ENCODE results near the gene USP32. TPM values are rescaled to one million over a fixed set of nuclear protein-coding genes. Genes with fewer than 3 reads are reported as not detected.

USP32 gene
- total RNA-seq, 4 donors from 2014 or later: 56.3 to 72.0 (median 60.9) TPM

- no peak overlapping the region for H3K4me3 ChIP-seq (ENCODE audit: low read depth, poor library complexity, severe bottlenecking)
- 91 to 94% methylated on average over 3 of the region's 3 CpGs for WGBS, 2 donors
- intact Hi-C loops (cut with DNase I; ENCODE audit: low total_unique reads): no loop called here
- TF ChIP-seq POLR2A (IDR thresholded peaks at IDR 0.05) (no peak), CTCF (IDR thresholded peaks at IDR 0.05) (no peak)
- no peak for DNase-seq (ENCODE audit: low spot score in 2 of 2)
Measured at GRCh38 chr17:60258313-60258712, 133.6 kb downstream of the USP32 start.

GRCh38 chr17:60256174-60256573 lies 135.8 kb downstream of the USP32 start:
- no peak overlapping the region for H3K4me3 ChIP-seq (ENCODE audit: low read depth, poor library complexity, severe bottlenecking)
- no peak for DNase-seq (ENCODE audit: low spot score in 2 of 2)
- intact Hi-C loops (cut with DNase I; ENCODE audit: low total_unique reads): no loop called here
- TF ChIP-seq POLR2A (IDR thresholded peaks at IDR 0.05): no peak
- no peak for TF ChIP-seq CTCF (IDR thresholded peaks at IDR 0.05)

GRCh38 chr17:60253048-60253447 lies 138.9 kb downstream of the USP32 start:
- no peak for TF ChIP-seq CTCF (IDR thresholded peaks at IDR 0.05)
- TF ChIP-seq POLR2A (IDR thresholded peaks at IDR 0.05): no peak
- no peak for DNase-seq (ENCODE audit: low spot score in 2 of 2)
- 89 to 91% methylated on average over 2 of the region's 2 CpGs for WGBS, 2 donors
- no peak overlapping the region for H3K4me3 ChIP-seq (ENCODE audit: low read depth, poor library complexity, severe bottlenecking)
- intact Hi-C loops (cut with DNase I; ENCODE audit: low total_unique reads): no loop called here

GRCh38 chr17:60252459-60252858 lies 139.5 kb downstream of the USP32 start:
- 91% methylated on average over 1 of the region's 1 CpG for WGBS, 2 donors
- no peak overlapping the region for H3K4me3 ChIP-seq (ENCODE audit: low read depth, poor library complexity, severe bottlenecking)
- no peak for DNase-seq (ENCODE audit: low spot score in 2 of 2)
- intact Hi-C loops (cut with DNase I; ENCODE audit: low total_unique reads): no loop called here
- TF ChIP-seq POLR2A (IDR thresholded peaks at IDR 0.05) (no peak), CTCF (IDR thresholded peaks at IDR 0.05) (no peak)

- H3K4me3 ChIP-seq (ENCODE audit: low read depth, poor library complexity, severe bottlenecking): no peak overlapping the region
- no peak for DNase-seq (ENCODE audit: low spot score in 2 of 2)
- intact Hi-C loops (cut with DNase I; ENCODE audit: low total_unique reads): no loop called here
- TF ChIP-seq CTCF (IDR thresholded peaks at IDR 0.05) (no peak), POLR2A (IDR thresholded peaks at IDR 0.05) (no peak)
Measured at GRCh38 chr17:60249290-60249826, 142.6 kb downstream of the USP32 start.

- WGBS, 2 donors: 75 to 76% methylated on average over 5 of the region's 5 CpGs
- no peak for DNase-seq (ENCODE audit: low spot score in 2 of 2)
- H3K4me3 ChIP-seq (ENCODE audit: low read depth, poor library complexity, severe bottlenecking): no peak overlapping the region
- TF ChIP-seq CTCF (IDR thresholded peaks at IDR 0.05) (no peak), POLR2A (IDR thresholded peaks at IDR 0.05) (no peak)
- intact Hi-C loops (cut with DNase I; ENCODE audit: low total_unique reads): no loop called here
Measured at GRCh38 chr17:60248618-60249289, 143.2 kb downstream of the USP32 start.
